Activated T-cell treated with anti-CD3 and anti-CD28 coated beads, Interleukin-2, amount 50 U/mL, for 1 hour (primary cell): ENCODE measurements around the gene GSTA5.
"Not testable (repeated sequence)": the region's sequence is repeated elsewhere in the genome, so short reads cannot be mapped to it uniquely, and the experiment has no call there.

Experiments
- DNase-seq: peaks from one replicate; pipeline ENCODE4 v3.0.0-alpha.2; 2020

The GSTA5 gene

DNA sequence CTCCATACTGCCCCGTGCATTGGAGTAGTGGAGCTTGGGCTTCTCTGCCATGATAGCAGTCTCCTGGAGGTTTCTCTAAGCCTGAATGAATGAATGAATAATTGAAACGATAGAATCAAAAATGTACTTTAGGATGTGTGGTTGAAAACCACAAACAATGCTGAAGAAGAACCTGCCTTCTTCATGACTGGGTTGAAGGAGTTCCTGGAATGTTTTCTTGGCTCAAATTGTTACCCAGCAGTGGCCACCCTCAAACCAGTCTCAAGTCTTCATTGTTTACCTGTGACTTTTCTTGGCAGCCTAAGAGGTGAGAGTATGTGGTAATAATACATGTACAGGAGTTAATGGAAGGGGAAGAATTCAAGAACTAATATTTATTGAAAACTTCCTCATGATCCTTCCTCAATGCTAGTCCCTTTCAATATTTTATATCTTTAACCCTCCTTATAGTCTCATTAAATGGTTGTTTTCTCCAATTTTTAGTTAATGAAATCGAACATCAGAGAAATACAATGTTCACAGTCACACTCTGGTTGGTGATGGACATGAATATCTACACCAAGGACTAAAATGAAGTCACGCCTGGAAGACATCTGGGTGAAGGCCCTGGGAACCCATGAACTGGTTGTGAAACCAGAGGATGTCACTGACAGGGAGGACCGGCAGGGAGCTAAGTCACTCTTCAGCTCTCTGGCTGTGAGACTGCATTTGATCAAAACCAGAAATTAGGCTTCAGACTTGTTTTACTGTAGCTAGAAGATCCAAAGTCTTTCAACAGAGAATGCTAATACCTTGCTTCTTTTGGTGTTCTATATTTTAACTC lies at the start of gene GSTA5:
Gene GSTA5, minus strand, starts transcription at position 51 of the 823 bp plus-strand sequence.
- no peak for DNase-seq

DNA sequence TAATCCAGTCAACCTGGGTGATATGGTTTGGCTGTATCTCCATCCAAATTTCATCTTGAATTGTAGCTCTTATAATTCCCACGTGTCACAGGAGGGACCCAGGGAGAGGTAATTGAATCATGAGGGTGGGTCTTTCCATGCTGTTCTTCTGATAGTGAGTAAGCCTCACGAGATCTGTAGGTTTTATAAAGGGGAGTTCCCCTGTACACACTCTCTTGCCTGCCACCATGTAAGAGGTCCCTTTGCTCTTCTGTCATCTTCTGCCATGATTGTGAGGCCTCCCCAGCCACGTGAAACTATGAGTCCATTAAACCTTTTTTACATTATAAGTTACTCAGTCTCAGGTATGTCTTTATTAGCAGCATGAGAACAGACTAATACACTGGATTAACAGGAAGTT lies 49.4 kb upstream of the GSTA5 start:
- DNase-seq = no peak

DNA sequence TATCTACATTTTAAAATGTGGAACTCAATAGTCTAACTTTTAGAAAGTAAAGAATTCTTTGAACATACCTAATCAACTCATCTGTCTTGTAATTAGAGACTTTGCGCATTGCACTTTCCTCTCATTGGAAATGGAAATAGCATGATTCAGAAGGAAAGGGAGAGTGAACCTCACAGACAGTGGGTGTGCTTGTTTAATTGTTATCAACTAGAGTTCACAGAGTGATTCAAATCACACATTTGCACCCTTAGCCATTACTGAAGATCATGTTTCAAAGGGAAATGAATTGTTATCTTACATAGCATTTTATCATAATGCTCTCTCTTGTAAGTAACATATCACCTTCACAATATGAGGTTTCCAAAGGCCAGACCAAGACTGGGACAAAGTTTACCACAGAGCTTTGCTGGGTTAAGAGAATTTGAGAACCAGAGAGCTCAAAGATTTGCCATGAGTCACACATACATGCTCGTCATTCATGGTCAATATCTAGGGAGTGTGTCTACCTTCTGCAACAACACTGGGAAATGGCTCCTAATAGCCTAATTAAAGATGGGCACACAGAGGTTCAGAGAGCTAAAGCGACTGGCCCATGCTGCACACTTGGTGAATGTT lies 47.4 kb upstream of the GSTA5 start:
- no peak for DNase-seq

DNA sequence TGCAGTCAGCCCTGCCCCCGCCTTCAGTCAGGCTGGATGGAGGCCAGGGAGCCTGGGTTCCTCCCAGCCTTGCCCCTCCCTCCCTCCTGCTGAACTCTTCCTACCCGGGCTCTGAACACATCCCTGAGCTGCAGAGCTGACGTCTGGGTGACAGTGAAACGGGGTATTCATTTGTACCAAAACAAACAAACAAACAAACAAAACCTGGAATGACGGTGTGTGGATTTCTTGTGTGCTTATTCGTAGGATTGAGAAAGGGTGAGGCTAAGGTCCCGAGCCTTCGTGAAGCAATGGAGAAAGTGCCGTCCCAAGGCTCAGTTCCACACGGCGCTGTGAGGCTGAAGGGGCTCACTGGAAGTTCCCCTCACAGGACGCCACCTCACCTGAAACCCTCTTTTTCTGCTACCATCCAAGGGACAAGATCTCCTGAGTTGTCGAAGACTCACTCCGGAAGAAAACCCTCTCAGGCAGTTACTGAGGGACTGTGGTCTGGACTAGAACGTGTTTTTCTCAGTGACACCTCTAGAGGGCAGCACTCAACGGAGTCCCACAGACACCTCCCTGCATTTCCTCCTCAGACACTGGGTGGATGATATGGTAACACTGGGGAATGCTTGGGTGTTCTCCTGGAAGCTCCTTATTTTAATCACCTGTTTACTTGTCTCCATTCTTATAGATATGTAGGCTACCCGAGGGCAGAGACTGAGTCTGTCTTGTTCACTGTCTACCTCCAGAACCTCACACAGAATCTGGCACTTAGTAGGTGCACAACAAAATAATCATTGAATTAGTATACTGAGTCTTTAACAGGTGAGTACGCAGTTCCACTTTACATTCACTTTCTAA lies 41.6 kb upstream of the GSTA5 start:
- peak; percentile 55 for DNase-seq

DNA sequence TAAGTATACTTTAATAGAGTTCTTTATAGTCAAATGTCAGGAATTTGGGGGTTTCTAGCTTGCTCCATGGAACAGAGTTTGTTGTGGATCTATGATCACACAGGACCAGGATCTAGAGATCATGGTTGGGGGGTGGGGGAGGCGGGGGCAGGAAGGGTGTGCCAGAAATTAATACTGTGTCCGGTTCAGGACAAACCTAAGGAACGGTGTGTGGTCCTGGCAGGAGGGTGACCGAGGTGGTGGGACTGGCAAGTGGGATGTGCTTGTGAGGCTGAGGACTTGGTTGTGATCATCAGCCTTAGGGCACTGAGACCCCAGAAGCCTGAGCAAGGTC lies 41.0 kb upstream of the GSTA5 start:
- DNase-seq = no peak

DNA sequence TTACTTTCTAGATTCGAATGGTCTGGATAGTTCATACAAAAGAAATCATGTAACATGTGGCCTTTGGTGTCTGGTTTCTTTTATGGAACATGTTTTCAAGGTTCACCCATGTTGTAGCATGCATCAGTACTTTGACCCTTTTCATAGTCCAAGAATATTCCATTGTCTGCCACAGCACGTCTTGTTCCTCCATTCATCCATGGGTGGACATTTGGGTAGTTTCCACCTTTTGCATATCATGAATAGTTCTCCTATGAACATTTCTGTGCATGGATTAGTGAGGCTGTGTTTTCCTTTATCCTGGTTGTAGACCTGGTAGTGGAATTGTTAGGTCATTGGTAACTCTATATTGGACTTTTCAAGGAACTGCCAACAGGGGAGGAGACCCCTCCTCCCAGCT lies 37.2 kb upstream of the GSTA5 start:
- DNase-seq = no peak

DNA sequence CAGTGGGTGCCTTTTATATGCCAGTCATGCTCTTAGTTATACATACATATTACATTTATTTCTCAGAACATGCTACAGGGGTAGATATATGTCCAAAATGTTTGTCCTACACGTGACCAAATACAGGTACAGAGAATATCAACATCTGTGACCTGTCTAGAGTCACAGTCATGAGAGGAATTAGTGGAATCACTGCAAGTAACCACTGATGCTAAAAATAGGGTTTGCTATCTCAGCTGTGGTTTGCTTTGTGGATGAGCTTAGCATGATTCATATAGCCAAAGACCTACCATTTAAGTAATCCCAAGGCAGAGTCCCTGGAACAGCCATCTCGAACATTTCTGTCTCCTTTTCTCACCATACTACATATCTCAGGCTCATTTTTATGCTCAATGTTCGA lies 36.6 kb upstream of the GSTA5 start:
- no peak for DNase-seq

DNA sequence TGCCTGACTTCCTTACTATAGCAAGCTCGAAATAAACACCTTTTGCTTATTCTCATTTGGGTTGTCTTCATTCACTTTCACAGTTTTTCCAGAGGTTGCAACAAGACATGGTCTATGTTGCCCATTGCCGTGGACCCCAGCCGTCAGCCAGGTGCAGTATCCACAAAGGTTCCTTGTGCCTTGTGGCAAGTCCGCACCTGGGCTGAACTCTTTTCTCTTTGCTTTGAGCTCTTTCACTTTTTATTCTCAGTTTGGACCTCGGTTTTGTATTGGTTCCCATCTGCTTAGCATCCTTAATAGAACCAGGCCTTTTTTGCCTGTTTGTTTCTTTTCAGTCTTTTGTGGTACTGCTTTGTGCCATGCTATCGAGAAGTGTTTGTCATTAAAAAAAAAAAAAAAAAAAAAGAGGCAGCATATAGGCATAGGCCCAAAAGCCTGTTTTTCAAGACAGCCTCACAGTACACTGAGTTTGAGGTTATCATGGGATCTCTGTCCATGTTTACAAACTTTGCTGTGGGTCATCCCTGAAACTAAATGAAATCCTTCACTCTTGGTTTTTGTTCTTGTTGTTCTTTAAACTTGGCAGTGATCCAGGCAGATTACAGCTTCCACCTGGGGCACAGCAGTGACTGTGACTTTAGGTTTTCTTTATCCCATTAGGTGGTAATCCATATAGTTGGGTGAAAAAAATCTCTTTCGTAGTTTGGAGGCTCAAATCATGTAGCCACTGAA lies 35.6 kb upstream of the GSTA5 start:
- no peak for DNase-seq

DNA sequence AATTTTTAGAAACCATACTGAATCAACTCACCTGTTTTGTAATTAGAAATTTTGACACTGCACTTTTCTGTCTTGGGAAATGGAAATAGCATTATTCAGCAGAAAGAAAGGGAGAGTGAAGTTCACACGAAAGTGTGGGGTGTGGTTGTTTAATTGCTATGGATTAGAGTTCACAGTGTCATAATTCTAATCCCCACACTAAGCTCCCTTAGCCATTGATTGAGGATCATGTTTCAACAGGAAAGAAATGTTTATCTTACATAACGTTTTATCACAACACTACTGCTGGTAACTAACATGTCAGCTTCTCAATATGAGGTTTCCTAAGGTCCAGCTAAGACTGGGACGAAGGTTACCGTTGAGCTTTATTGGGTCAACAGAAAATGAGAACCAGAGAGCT lies 31.4 kb upstream of the GSTA5 start:
- DNase-seq = no peak

DNA sequence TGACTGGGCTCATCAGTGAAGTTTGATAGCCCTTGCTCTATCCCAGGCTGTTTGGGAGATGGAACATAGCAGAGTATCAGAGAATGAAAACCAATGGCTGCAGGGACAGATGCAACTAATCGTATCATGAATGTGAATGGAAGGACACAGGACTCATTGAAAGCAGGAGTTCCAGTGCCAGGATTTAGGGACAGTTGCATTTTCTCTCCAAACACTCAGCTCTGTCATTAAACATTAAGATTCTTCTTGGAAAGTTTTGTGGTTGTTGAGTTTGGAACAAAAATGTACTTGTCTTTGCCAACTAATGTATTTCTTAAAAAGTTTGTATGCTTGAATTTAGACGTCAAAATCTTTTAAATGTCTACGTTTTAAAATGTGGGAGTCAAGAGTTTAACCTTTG lies 31.0 kb upstream of the GSTA5 start:
- no peak for DNase-seq

DNA sequence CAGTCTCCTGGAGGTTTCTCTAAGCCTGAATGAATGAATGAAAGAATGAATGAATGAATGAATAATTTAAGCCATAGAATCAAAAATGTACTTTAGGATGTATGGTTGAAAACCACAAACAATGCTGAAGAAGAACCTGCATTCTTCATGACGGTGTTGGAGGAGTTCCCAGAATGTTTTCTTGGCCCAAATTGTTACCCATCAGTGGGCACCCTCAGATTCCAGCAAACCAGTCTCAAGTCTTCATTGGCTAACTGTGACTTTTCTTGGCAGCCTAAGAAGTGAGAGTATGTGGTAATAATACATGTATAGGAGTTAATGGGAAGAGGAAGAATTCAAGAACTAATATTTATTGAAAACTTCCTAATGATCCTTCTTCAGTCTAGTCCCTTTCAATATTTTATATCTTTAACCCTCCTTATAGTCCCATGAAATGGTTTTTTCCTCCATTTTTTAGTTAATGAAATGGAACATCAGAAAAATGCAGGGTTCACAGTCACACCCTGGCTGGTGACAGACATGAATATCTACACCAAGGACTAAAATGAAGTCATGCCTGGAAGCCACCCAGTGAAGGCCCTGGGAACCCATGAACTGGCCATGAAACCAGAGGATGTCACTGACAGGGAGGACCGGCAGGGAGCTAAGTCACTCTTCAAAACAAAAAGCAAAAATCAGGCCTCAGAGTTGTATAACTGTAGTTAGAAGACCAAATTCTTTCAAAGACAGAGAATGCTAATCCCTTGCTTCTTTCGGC lies 29.9 kb upstream of the GSTA5 start:
- DNase-seq = not testable (repeated sequence)

DNA sequence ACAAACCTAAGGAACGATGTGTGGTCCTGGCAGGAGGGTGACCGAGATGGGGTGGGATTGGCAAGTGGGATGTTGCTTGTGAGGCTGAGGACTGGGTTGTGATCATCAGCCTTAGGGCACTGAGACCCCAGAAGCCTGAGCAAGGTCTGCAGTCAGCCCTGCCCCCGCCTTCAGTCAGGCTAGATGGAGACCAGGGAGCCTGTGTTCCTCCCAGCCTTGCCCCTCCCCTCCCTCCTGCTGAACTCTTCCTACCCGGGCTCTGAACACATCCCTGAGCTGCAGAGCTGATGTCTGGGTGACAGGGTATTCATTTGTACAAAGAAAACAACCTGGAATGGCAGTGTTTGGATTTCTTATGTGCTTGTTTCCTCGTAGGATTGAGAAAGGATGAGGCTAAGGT lies 28.3 kb upstream of the GSTA5 start:
- DNase-seq = not testable (repeated sequence)

DNA sequence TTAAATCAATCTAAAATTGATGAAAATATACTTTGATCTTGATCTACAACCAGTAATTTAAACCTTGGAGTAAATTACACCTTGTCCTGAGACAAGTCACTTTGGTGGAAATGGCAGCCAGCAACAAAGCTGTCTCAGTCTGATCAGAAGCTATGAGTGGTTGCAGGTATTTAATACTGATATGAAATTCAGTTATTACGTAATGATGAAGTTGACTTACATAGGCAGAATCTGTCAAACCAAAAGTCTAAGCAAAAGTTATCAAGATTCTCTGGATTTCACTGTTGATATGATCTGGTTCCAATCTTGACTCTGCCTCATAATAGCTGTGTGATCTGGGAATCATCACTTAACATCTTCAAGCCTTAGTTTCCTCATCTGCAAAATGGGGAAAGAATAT lies 27.6 kb upstream of the GSTA5 start:
- no peak for DNase-seq

DNA sequence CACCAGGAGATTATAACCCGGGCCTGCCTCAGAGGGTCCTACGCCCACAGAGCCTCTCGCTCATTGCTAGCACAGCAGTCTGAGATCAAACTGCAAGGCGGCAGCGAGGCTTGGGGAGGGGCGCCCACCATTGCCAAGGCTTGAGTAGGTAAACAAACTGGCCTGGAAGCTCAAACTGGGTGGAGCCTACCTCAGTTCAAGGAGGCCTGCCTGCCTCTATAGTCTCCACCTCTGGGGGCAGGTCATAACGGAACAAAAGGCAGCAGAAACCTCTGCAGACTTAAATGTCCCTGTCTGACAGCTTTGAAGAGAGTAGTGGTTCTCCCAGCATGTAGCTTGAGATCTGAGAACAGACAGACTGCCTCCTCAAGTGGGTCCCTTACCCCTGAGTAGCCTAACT lies 20.5 kb upstream of the GSTA5 start:
- DNase-seq = not testable (repeated sequence)

DNA sequence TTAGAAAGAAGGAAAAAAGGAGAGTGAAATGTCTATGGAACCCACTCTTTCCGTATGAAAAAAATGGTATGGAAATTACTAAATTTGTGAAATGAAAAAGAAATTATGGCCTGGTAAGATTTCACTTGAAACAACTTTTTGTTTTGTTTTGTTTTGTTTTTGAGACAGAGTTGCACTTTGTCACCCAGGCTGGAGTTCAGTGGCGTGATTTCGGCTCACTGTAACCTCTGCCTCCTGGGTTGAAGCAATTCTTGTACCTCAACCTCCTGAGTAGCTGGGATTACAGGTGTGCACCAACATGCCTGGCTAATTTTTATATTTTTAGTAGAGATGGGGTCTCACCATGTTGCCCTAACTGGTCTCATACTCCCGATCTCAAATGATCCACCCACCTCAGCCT lies 17.8 kb upstream of the GSTA5 start:
- DNase-seq = no peak

DNA sequence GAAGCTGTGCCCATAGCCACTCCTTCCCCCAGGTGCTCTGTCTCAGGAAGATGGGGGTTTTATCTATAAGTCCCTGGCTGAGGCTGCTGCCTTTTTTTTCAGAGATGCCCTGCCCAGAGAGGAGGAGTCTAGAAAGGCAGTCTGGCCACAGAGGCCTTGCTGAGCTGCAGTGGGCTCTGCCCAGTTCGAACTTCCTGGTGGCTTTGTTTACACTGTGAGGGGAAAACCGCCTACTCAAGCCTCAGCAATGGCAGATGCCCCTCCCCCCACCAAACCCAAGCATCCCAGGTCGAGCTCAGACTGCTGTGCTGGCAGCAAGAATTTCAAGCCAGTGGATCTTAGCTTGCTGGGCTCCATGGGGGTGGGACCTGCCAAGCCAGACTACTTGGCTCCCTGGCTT lies 15.5 kb upstream of the GSTA5 start:
- not testable (repeated sequence) for DNase-seq

DNA sequence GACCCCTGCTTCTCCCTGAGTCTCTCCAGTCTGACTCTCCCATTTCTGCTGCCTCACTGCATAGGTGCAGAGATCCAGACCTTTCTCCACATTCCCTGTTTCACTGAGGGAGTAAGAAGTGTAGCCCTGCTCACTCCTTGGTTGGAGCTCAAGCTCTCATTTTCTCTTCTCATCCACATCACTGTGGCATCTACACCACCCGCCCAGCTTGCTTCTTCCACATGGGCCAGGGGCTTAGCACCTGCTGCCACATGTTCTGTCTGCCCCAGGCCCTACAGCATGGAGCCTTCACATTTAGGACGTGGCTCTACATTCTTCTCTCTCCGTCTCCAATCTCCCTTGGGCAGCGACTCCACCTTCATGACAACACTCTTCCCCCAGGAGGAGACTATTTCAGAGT lies 8.5 kb upstream of the GSTA5 start:
- no peak for DNase-seq

DNA sequence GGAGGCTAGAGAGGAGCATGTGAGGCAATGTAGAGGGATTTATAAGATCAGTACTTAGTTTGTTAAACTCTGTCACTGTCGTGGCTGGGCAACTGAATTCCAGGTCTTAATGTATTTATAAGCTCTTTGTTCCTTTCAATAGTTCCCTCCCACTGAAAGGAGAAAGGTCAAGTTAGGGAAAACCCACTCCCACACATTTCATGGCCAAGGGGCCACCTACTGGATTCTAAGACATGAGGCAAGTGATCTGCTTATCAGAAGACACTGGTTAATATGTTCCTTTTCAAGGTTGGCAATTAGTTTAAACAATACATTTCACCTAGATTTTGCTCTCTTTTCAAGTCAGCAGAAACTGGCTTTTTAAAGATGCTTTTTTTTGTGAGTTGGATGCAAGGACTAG lies 5.4 kb upstream of the GSTA5 start:
- DNase-seq = no peak

DNA sequence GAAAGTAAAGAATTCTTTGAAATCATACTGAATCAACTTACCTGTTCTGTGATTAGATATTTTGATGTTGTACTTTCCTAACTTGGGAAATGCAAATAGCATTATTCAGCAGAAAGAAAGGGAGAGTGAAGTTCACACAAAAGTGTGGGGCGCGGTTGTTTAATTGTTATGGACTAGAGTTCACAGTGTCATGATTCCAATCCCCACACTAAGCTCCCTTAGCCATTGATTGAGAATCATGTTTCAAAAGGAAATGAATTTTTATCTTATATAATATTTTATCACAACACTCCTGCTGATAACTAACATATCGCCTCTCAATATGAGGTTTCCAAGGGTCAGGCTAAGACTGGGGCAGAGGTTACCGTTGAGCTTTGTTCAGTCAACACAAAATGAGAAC lies 3.0 kb upstream of the GSTA5 start:
- DNase-seq = no peak

DNA sequence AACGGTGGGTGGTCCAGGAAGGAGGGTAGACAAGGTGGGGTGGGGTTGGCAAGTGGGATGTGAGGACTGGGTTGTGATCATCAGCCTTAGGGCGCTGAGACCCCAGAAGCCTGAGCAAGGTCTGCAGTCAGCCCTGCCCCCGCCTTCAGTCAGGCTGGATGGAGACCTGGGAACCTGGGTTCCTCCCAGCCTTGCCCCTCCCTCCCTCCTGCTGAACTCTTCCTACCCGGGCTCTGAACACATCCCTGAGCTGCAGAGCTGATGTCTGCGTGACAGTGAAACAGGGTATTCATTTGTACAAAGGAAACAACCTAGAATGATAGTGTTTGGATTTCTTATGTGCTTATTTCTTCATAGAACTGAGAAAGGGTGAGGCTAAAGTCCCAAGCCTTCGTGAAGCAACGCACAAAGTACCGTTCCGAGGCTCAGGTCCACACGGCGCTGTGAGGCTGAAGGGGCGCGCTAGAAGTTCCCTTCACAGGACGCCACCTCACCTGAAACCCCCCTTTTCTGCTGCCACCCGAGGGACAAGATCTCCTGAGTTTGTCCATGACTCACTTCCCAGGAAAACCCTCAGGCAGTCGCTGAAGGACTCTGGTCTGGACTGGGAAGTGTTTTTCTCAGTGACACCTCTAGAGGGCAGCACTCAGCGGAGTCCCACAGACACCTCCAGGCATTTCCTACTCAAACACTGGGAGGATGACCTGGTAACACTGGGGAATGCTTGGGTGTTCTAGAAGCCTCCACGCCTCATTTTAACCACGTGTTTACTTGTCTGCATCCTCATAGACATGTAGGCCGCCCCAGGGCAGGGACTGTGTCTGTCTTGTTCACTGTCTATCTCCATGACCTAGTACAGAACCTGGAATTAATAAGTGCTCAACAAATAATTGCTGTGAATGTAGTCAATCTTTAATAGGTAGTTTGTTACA lies 1.2 kb downstream of the GSTA5 start:
- DNase-seq = peak; percentile 47

DNA sequence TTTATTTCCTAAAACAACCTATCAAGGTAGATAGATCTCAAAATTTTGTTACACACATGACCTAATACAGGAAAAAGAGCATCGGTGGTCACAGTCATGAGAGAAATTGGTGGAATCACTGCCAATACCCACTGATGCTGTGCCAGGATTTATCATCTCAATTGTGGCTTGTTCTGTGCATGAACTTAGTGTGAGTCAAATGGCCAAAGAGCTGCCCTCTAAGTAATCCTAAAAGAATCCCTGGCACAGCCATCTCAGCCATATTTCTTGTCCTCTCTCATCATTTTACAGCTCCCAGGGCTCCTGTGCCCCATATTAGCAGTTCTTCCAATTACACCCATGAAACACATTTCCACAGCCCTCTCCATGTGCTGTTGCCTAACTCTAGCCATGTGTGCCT lies 6.1 kb downstream of the GSTA5 start:
- no peak for DNase-seq
